Natural killer cell (primary cell): Measurements from ENCODE around the gene NAT14. TPM values are rescaled to one million over a fixed set of nuclear protein-coding genes. Genes with fewer than 3 reads are reported as not detected.

Experiments used
- ATAC-seq, 3 donors: fragments of 150-1000 bp in 2 of 3; fragments of 200-7000 bp in 1 of 3; cut with Tn5 transposase; 1 replicate in 1 of 3; 2 replicates in 2 of 3; pipeline ENCODE4 v1.10.0; 2021; ENCODE audit warnings: mild to moderate bottlenecking in 2 of 3, moderate library complexity in 2 of 3
- DNase-seq, 2 donors: peaks; one replicate each; pipeline versions ENCODE4 v3.0.0 to v3.0.0-alpha.2; 2013 to 2021; ENCODE audit warnings: mixed read lengths in 1 of 2
- H3K27ac ChIP-seq: one replicate; pipeline ENCODE4 v1.5.1; 2013; ENCODE audit warnings: mild to moderate bottlenecking, low read length
- H3K27me3 ChIP-seq: one replicate; pipeline ENCODE4 v1.6.1; 2013; ENCODE audit warnings: low read length; ENCODE audit not compliant: control insufficient read depth, insufficient read depth
- H3K36me3 ChIP-seq: one replicate; pipeline ENCODE4 v1.6.1; 2013; ENCODE audit warnings: low read length; ENCODE audit not compliant: control insufficient read depth, insufficient read depth
- H3K4me1 ChIP-seq: one replicate; pipeline ENCODE4 v1.6.1; 2013; ENCODE audit warnings: low read length; ENCODE audit not compliant: control insufficient read depth, insufficient read depth
- H3K4me3 ChIP-seq: one replicate; pipeline ENCODE4 v1.5.1; 2013; ENCODE audit warnings: low read length
- H3K9me3 ChIP-seq: one replicate; pipeline ENCODE4 v1.6.1; 2013; ENCODE audit warnings: low read length; ENCODE audit not compliant: control insufficient read depth, insufficient read depth
- H3K27ac Mint-ChIP-seq, 2 donors: one replicate each; pipeline ENCODE4 v1.8.0; 2022; ENCODE audit warnings: mild to moderate bottlenecking in 2 of 2, mixed read lengths in 2 of 2, moderate library complexity in 1 of 2
- H3K27me3 Mint-ChIP-seq, 2 donors: one replicate each; pipeline ENCODE4 v1.8.0; 2022; ENCODE audit warnings: low read depth in 2 of 2, mixed read lengths in 2 of 2
- H3K36me3 Mint-ChIP-seq: one replicate; pipeline ENCODE4 v1.8.0; 2022; ENCODE audit warnings: mixed read lengths
- H3K4me1 Mint-ChIP-seq, 2 donors: one replicate each; pipeline ENCODE4 v1.8.0; 2022; ENCODE audit warnings: mixed read lengths in 2 of 2
- H3K4me3 Mint-ChIP-seq: one replicate; pipeline ENCODE4 v1.8.0; 2022; ENCODE audit warnings: mild to moderate bottlenecking, moderate library complexity, mixed read lengths
- H3K9me3 Mint-ChIP-seq, 2 donors: one replicate each; pipeline ENCODE4 v1.8.0; 2022; ENCODE audit warnings: mixed read lengths in 2 of 2
- WGBS: methylation state at CpG from one replicate; pipeline ENCODE4 v1.1.7; 2013; ENCODE audit warnings: missing lambda C conversion rate; ENCODE audit not compliant: insufficient coverage; 5-methylcytosine and 5-hydroxymethylcytosine counted together
- intact Hi-C: fragments of 100-400 bp; cut with micrococcal nuclease; formaldehyde crosslinking; loops from one replicate; pipeline ENCODE4 v1.14.2; 2022
- total RNA-seq, 4 donors: library from RNA; stranded (reverse); fragments of 120-200 nt in 1 of 4; gene quantifications; one replicate each; pipeline versions ENCODE4 v1.2.3 to v1.2.4, GENCODE V29; 2013 to 2022
- TF ChIP-seq, protein P1 (sequence below): fragments of 200-600 bp; IDR thresholded peaks from one replicate; pipeline ENCODE4 v1.8.0; 2022; ENCODE audit warnings: antibody characterized with exemption

NAT14 gene
- total RNA-seq, 3 donors from 2014 or later (not counting 1 experiment from before 2014, with no cell fraction given), result 8.7 to 12.5 (median 8.8) TPM

DNA sequence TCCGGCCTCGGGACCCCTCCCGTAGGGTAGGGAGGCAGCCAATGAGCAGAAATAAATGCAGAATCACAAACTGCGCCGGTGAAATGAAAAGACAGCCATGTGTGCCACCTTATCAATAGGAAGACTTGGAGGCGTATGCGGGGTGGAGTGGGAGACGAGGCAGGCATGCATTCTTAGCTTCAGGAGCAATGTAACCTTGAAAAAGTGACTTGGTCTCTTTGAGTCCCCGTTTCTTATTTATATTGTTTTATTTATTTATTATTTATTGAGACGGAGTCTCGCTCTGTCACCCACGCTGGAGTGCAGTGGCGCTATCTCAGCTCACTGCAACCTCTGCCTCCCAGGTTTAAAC lies 19.2 kb downstream of the NAT14 start:
- TF ChIP-seq, protein P1, sequence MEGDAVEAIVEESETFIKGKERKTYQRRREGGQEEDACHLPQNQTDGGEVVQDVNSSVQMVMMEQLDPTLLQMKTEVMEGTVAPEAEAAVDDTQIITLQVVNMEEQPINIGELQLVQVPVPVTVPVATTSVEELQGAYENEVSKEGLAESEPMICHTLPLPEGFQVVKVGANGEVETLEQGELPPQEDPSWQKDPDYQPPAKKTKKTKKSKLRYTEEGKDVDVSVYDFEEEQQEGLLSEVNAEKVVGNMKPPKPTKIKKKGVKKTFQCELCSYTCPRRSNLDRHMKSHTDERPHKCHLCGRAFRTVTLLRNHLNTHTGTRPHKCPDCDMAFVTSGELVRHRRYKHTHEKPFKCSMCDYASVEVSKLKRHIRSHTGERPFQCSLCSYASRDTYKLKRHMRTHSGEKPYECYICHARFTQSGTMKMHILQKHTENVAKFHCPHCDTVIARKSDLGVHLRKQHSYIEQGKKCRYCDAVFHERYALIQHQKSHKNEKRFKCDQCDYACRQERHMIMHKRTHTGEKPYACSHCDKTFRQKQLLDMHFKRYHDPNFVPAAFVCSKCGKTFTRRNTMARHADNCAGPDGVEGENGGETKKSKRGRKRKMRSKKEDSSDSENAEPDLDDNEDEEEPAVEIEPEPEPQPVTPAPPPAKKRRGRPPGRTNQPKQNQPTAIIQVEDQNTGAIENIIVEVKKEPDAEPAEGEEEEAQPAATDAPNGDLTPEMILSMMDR, result peak; percentile 18
- no peaks in the 10 kb centered on the region for H3K36me3 Mint-ChIP-seq
- Histone ChIP-seq H3K4me1 (peaks cover 14% of the 10 kb centered on the region), H3K27me3 (no peaks in the 10 kb centered on the region), H3K9me3 (no peaks in the 10 kb centered on the region), H3K36me3 (no peaks in the 10 kb centered on the region), H3K4me3 (peak overlapping the region; percentile 54), H3K27ac (peak overlapping the region; percentile 87)
- intact Hi-C loops, result loop anchor here (1.0 to 5.0 kb wide), 4 partner anchors 37 to 363 kb away; no protein-coding TSS in a partner anchor
- peaks cover 0 to 3% of the 10 kb centered on the region in 2 donors for H3K27me3 Mint-ChIP-seq
- DNase-seq (no peak), ATAC-seq (no peak)
- H3K9me3 Mint-ChIP-seq, result no peaks in the 10 kb centered on the region
- peaks cover 13 to 14% of the 10 kb centered on the region in 2 donors for H3K4me1 Mint-ChIP-seq
- peak overlapping the region; percentile 89 to 90 for H3K27ac Mint-ChIP-seq
- WGBS, result 30% methylated on average over 12 of the region's 13 CpGs
- H3K4me3 Mint-ChIP-seq, result no peak overlapping the region

DNA sequence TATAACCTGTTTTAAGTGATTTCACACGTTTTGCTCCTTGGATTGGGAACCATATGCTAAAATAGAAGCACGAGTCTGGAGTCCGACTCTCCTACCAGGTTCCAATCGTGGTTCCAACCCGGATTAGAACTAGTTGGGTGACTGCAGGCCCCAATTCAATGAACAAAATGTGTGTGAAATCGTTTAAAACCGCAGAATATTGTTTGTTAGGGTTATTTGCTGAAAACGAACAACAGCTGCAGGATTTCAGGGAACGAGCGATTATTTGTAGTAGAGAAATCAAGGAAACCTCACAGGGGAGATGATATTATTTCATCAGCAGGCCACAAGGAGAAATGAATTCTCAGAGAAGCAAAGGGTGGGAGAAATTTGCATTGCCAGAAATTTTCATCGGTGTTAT lies 20.0 kb downstream of the NAT14 start:
- TF ChIP-seq, protein P1, result no peak
- ATAC-seq, result no peak
- Histone ChIP-seq H3K4me1 (peaks cover 14% of the 10 kb centered on the region), H3K27ac (no peak overlapping the region), H3K4me3 (no peak overlapping the region), H3K27me3 (no peaks in the 10 kb centered on the region), H3K36me3 (no peaks in the 10 kb centered on the region), H3K9me3 (no peaks in the 10 kb centered on the region)
- Mint-ChIP-seq H3K36me3 (no peaks in the 10 kb centered on the region), H3K27ac (no peak overlapping the region), H3K27me3 (peaks cover 0 to 3% of the 10 kb centered on the region in 2 donors), H3K4me3 (no peak overlapping the region), H3K9me3 (no peaks in the 10 kb centered on the region), H3K4me1 (peaks cover 13 to 14% of the 10 kb centered on the region in 2 donors)
- DNase-seq, result no peak
- WGBS, result 84% methylated on average over 11 of the region's 11 CpGs
- intact Hi-C loops, result loop anchor here (1.0 to 5.0 kb wide), 4 partner anchors 38 to 364 kb away; no protein-coding TSS in a partner anchor

DNA sequence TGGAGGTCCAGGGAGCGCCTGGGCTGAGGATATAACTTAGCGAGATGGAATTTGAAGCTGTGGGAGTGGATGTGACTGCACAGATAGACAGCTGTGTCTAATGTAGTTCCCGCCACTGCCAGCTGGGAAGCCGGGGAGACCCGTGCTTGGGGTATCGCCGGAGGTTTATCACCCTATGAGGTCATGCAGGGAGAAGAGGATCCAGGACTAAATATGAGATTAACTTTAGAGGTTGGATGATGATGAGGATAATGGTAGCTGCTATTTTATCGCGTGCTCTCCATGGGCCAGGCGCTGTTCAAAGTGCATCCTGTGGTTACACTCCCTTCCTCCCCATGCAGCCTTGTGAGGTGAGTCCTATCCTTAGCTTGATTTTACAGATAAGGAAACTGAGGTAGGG lies 23.1 kb downstream of the NAT14 start:
- Mint-ChIP-seq H3K4me3 (no peak overlapping the region), H3K9me3 (no peaks in the 10 kb centered on the region), H3K27me3 (peaks cover 12 to 15% of the 10 kb centered on the region in 2 donors), H3K36me3 (no peaks in the 10 kb centered on the region), H3K4me1 (peaks cover 12% of the 10 kb centered on the region in 2 donors), H3K27ac (no peak overlapping the region)
- TF ChIP-seq, protein P1, result no peak
- H3K36me3 ChIP-seq, result no peaks in the 10 kb centered on the region
- no peak overlapping the region for H3K27ac ChIP-seq
- no peaks in the 10 kb centered on the region for H3K27me3 ChIP-seq
- no peak overlapping the region for H3K4me3 ChIP-seq
- no peaks in the 10 kb centered on the region for H3K9me3 ChIP-seq
- intact Hi-C loops, result no loop called here
- DNase-seq (no peak), ATAC-seq (no peak)
- 72% methylated on average over 9 of the region's 10 CpGs for WGBS
- H3K4me1 ChIP-seq, result peaks cover 12% of the 10 kb centered on the region
